ENCODE measurements around the gene MUSTN1.

The MUSTN1 gene

DNA sequence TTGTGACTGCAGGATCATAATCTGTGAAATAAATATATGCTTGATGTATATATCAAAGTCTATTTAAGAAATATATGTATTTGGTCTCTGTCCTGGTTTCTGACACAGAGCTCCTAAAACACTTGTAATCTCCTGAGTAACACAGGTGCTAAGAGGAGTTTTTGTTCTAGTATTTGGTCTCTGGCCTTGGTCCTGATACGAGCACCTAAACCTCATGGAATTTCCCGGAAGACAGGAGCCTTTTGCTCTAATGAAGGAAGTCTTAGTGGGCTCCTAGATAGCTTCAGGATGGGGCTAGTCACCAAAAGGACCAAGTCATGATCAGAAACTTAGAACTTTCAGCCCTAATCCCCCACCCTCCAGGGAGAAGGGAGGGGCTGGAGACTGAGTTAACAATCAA lies 19.2 kb upstream of the MUSTN1 start:
- in situ Hi-C loops (cut with MboI; ENCODE audit: low sequenced_read_pairs), result no loop called here

DNA sequence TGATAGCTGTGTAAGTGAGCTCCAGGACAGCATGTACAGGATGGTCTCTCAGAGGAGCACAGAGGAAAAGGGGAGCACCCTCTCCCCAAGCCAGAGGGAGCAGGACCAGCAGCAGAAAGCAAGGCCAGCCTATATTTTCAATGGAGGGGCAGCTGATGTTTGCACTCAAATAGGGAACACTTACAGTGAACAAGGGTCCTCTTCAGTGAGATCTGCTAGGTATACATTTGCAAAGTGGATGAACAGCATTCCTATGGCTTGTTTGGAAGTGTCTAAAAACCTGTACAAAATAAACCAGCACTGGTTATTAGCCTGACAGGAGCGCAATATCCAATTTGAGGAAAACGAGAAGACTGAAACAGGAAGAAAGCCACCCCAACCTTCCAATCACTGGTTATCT lies 17.6 kb upstream of the MUSTN1 start:
- in situ Hi-C loops (cut with MboI; ENCODE audit: low sequenced_read_pairs), result no loop called here

DNA sequence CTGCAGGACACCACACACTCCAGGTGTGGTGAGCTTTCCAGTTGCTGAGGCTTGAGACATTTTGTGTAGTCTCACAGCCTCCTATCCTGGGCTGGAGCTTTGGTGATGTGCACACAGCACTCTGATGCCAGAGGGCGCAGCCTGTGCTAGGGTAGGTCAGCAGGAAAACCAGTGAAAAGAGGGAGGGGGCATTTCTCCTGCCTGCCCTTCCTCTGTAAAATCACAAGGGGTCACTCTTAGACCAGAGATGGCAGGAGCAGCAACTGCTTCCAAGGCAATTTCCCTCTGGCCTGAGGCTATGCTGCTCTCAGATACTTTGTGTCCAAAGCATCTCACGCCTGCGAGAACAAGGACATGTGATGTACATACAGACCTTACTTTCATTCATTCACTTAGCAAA lies 16.5 kb upstream of the MUSTN1 start:
- in situ Hi-C loops (cut with MboI; ENCODE audit: low sequenced_read_pairs), result no loop called here

DNA sequence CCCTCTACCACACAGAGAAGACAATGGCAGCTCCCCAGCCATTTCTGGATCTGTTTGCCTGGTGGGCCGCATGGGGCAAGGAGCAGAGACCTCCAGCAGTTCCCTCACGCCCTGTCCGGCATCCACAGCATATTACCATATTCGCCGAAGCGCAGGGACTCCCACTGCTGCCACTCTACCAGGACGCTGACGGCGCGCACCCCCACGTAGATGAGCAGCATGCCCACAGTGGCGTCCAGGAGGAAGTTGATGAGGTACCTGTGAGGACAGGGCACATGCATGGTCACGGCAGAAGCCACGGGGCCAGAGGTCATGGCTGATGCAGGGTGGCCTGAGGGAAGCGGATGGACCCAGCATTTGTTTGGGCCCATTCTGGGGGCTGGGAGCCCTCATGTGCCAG lies 14.8 kb upstream of the MUSTN1 start:
- in situ Hi-C loops (cut with MboI; ENCODE audit: low sequenced_read_pairs), result no loop called here

DNA sequence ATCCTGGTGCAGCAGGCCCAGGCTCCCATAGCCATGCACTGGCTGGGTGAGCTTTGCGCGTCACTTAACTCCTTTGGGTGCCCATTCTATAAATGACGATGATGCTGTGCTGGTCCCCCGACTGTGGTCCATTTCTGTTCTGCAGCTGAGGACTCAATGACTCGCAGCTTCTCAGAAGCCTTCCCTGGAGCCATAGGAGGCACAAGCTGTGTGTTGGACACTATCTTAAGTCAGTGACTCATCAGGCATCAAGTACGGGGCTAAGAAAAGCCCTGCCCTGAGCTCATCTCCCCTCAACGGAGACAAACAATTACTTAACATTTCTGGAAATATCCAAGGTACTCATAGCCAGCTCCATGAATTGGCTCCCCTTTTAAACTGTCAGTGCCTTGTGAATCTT lies 13.8 kb upstream of the MUSTN1 start:
- in situ Hi-C loops (cut with MboI; ENCODE audit: low sequenced_read_pairs), result no loop called here

DNA sequence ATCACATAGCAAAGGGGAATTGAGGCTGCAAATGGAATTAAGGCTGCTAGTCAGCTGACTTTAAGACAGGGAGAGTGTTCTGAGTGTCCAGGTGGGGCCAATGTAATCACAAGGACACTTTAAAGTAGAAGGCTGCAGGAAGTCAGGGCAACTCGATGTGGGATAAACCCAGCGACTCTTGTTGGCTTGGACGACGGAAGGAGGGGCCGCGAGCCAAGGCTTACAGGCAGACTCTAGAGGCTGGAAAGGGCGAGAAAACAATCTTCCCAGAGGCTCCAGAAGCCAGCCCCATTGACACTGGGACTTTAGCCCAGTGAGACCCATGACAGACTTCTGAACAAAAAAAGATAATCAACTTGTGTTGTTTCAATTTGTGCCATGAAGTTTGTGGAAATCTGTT lies 12.9 kb upstream of the MUSTN1 start:
- in situ Hi-C loops (cut with MboI; ENCODE audit: low sequenced_read_pairs), result no loop called here

DNA sequence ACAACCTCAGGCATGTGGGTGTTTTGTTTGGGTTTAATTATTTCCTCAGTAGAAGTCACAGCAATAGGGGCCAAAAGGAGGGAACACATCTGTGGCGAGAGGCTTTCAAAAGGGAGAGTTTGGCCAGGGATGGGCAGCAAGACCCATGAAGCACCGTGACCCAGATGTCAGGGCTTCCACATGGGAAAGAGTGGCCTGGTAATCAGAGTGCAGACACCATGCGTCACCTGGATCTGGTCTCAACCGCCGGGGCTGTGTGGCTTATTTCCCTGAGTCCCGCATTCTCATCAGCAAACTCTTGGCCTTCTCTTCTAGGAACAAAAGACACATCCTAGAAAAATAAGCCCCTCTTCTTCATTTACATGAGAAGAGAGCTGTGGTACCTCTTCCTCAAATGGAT lies 12.4 kb upstream of the MUSTN1 start:
- in situ Hi-C loops (cut with MboI; ENCODE audit: low sequenced_read_pairs), result no loop called here

DNA sequence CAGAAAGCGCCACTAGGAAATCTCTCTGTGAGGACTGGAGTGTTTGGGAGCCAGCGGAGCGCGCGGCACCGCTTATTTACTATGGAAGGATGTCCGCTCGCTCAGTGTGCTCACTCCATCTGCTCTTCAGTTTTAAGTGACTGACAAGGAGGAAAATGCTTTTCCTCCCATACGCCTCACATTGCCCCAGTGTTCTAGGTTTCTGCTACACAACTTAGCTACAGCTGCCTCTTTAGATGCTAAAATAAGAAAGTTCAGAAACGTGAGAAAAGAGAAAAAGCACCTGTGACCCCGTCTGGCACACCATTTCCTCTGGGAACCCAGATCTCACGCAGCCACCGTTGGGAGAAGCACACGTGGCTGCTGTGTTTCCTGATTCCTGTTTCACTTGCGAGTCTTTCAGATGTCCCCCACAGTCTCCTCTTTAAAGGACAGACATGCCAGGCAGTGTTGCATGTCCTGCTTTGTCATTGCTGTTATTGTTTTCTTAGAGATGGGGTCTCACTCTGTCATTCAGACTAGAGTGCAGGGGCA lies 11.7 kb upstream of the MUSTN1 start:
- in situ Hi-C loops (cut with MboI; ENCODE audit: low sequenced_read_pairs), result no loop called here

DNA sequence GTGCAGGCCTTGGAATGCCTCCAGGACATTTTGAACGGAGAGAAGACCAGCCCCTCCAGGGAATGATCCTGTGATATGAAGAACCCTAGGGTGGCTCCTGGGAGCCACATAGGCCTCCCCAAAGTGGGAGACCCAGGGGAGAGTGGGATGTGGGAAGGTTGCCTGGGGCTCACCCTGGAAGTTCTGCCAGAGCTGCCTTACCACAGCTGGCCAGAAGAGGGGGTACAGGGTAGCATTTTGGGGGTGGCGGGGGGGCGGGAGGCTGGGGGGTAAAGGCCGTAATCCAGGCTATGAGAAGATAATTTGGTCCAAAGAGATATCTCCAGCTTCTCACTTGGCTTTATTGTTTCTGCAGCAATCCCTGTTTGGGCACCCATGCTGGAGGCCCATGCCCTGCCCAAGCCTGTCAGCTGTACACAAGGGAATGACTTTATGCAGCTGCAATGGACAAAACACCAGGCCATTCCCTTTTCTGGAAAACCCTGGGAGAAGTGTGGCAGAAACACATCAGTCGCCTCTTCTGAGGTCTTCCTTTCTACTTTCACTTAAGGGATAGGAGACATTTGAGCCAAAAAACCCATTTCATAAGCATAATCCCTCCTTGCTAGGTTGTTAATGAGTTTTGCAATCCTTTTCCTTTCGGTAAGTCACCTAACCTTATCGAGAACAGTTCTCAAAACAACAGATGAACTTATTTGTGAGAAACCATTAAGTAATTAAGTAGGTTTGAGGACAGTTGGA lies 11.0 kb upstream of the MUSTN1 start:
- in situ Hi-C loops (cut with MboI; ENCODE audit: low sequenced_read_pairs), result no loop called here

DNA sequence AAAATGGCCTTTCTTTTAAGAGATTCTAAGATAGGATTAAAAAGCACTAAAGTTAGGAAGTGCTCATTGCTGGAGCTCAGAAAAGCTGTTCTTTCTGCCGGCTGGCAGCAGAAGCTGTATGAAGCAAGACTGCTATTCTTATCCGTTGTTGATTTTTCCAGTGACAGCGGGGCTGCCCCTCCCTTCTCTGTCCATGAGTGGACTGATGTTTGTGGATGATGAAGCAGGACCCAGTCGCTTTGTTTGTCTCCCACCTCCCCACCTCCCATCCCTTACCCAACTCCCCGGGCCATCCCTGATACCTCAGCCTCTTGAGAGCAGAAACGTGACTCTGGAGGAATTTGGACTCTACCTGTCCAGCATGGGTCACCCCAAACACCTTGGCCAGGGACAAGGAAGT lies 10.3 kb upstream of the MUSTN1 start:
- in situ Hi-C loops (cut with MboI; ENCODE audit: low sequenced_read_pairs), result no loop called here

DNA sequence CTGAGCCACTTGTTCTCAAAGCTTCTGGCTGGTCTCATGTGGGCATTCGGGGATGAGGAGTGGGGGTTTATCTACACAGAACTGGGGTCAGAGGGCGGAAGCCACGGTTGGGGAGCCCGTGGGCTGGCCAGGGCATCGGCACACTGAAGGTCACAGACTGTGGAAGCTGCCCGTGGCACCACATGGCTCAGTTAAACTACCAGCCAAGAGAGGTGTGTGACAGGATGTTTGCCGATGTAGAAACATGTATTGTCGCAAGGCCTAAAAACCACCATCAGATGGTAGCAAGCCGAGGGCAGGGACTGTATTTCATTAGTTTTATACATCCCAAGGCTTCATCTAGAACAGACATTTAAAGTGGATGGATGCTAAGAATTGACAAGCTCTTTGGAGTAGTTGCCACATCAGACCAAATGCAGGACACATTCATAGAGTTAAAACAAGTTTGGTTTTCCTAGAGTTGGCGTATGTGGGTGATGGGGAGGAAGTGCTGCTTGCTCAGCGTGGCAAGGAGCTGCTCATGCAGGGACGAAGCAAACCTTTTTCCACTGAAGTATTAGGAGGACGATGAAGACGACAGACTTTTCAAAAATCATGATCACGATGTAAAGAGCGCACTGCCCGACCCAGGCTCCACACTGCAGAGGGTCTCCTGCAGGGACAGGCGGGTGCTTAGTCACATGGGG lies 9.6 kb upstream of the MUSTN1 start:
- in situ Hi-C loops (cut with MboI; ENCODE audit: low sequenced_read_pairs), result no loop called here

DNA sequence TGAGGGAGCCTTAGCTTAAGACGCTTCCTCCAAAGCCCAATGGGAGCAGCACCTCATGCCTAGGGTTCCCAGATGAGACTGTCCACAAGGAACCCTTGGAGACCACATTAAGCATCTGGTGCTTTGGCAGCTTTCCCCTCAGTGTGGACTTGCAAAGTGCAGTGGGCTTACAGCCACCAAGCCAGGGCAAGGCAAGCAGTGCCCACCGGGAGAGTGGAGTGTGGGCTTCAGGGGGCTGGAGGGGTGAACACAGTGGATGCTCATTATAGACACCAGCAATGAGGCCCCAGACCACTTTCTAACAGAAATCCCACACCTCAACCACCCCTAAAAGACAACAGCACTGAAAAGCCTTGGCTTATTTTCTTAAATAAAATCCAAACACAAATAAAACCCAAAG lies 9.1 kb upstream of the MUSTN1 start:
- in situ Hi-C loops (cut with MboI; ENCODE audit: low sequenced_read_pairs), result no loop called here

DNA sequence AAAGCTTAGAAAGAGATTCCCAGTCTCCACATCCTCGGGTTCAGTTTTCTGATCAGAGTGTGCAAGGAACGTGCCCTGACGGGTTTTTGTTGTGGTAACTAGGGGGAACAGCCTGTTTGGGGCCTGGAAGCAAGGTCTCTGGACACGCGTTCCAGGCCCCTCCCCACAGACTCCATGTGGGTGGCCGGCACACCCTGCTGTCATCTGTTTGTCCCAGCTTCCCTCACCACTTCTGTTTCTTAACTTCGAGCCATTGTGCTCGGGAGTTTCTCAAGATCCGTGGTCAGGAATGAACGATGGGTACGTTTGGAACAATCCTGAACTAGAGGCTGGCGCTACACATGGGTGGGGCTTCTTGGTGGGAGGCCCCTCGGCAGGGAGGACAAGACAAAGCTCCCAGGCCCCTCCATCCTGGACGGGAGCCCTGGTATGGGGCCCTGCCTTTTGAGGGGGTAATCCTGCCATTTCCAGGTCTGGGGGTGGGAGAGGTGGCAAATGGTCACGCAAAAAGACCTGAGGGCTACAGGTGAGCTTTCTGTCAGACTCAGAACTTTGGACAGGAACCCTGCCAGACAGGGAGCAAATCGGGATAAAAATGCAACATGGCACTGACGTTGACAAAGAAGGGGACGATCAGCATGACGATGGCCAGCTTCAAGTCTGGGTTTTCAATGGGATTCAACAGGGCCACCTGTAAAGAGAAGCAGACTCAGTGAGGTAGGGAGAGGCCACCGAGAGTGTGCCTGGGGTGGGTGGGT lies 8.5 kb upstream of the MUSTN1 start:
- in situ Hi-C loops (cut with MboI; ENCODE audit: low sequenced_read_pairs), result no loop called here

DNA sequence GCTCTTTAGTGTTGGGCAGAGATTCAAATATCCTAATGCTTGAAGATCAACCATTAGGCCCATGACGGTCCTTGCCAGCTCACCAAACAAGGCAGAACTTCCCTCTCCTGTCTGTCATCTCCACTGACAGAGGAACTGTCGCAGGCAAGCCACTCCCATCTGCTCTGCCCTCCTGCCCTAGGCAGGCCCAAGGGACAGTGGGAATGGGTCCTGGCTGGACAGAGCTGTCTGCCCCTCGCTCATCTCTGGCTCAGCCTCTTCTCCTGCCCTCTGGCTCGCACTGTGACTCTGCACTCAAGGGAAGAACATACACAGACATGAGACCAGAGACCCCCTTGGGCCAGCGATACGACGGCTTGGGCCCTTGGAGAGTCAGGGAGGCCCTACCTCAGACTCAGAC lies 7.6 kb upstream of the MUSTN1 start:
- in situ Hi-C loops (cut with MboI; ENCODE audit: low sequenced_read_pairs), result no loop called here

DNA sequence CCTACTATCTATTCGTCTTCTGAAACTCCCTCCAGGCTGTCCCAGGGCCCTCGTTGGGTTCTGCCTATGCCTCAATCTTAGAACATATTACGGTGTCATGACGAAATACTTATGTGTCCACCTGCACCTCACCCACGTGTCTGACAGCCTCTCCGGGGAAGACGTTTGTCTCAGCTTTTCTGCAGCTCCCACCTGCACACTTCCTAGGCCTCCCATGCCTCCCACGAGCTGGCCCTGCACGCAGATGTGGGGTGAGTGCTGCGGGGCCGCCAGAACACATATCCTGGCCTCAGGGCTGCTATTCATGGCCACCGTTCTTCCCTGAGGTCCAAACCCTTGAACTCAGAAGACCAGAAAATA lies 7.1 kb upstream of the MUSTN1 start:
- in situ Hi-C loops (cut with MboI; ENCODE audit: low sequenced_read_pairs), result no loop called here

DNA sequence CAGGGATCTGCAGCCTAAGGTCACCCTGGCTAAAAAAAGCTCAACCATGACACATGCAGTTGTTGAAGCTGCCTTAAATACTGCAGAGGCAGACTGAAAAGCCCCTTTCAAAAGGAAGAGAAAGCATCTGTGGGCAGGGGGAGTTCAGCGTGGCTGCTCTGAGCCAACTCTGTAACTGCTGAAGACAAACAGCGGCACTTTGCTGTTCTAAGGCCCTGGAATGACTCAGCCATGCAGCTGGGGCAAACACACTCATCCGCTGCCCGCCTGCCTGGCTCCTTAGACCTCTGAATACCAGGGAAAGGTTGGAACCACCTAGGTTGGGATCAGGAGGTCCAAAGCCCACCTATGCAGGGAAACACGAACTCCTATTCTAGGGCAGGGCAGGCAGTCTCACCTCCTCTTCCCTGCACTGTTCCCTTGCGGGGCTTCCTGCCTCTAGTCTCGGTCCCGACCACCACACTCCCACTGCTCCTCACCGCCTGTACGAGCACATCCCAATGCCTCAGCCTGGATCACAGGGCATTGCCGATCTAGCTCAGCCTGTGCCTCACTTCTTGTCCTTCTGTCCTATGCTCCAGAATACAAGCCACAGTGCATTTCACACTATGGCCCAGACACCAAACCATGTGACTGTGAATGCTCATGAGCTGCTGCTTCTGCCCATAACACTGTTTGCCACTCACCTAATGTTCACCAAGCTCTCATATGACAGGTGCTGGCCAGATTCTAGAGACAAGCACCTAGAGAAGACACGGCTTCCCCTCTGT lies 6.6 kb upstream of the MUSTN1 start:
- in situ Hi-C loops (cut with MboI; ENCODE audit: low sequenced_read_pairs), result no loop called here

DNA sequence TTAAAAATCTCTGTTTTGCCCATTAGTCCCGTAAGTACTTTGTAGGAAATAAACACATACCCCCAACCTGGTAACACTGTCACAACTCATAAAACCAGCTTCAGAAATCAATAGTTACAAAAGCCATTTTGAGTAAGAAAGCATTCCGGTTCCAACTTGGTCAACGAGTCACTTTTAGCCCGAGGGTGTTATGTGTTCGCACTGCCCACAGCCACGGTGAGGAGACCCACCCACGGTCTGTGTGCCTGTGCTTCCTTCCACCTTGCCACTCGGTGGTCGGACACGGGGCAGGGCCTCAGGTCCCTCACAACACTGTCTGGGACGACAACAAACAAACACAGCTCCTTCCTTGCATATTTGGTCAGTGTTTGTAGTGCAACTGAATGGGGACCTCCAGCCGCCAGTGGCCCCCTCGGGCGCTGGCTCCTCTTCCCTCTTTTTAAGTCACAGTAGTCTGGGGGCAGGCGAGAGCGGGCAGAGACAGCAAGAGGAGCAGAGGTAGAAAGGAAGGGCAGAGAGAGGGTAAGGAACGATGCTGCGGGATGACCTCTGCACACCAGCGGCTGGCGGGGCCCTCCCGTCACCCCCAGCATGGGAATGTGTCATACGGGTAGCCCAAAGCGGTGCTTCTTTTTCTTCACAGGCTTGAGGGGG lies 5.2 kb upstream of the MUSTN1 start:
- in situ Hi-C loops (cut with MboI; ENCODE audit: low sequenced_read_pairs), result no loop called here

DNA sequence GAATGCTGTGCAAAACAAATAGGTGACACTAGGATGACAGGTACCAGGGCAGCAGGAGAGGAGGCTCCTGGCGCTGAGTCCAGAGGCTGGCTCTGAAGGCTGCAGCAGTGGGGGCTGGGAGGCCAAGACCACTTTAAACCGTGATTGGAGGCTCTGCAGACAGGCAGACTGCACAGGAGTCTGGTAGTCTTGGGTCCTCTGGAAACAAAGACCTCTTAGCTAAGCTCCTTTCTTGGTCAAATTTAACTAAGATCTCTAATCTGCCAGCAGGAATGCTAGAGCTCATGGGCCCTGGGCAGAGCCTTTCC lies 4.4 kb upstream of the MUSTN1 start:
- in situ Hi-C loops (cut with MboI; ENCODE audit: low sequenced_read_pairs), result no loop called here

DNA sequence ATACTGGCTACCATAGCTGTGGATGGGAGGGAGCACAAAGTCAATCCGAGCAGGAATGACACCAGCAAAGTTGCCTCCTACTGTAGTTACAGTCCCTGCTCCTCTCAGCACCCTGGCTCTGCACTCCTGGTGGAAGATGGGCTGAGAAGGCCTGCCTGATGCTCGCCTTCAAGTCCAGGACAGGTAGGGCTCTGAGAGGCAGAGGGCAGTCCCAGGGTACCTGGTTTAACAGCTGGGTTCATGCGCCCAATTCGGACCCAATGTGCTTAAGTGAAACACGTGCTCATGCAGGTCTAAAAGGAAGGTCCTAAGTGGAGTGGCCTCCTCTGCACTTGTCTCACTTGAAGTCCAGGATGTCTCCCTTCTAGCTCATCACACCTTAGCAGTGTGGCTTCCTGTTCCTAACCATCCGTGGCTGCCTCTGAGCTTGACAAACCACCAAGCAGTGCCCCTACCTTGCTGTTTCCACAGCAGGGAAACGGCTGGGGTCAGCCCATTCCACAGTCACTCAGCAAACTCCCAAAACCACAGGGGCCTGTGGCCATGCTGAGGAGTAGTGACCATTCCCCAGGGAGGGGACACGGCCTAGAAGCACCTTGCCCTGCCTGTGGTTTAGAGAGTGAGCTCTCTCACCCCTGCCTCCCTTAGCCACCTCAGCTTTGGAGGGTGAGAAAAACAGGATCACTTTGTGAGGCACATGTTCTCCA lies 3.9 kb upstream of the MUSTN1 start:
- in situ Hi-C loops (cut with MboI; ENCODE audit: low sequenced_read_pairs), result no loop called here

DNA sequence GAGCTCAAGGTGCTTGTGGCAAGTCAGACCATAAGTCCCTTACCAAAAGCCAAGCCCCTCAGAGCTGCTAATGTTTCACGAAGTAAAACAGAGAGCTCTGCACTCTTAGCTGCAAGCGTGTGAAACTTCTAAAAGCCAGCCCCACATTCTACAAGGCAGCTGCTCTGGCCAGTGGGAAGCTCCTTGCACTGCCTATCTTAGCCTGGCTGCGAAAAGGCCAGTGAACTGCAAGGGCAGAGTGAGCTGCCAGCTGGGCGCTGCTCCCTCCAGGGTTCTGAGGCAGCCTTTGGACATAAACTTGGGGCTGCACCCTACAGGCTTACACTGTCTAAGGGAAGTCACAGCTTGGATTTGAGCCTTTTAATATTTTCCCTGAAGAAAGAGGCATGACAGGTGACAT lies 2.2 kb upstream of the MUSTN1 start:
- in situ Hi-C loops (cut with MboI; ENCODE audit: low sequenced_read_pairs), result no loop called here
